Fibroblast of mammary gland (primary cell): ENCODE measurements around the gene TMEM35B.

Experiments used
- DNase-seq: peaks from one replicate; pipeline ENCODE4 v3.0.0-alpha.2; 2010; ENCODE audit warnings: low read depth
- H3K4me3 ChIP-seq: 2 replicates; pipeline ENCODE4 v1.5.1; 2011; ENCODE audit warnings: low read depth, mild to moderate bottlenecking, low read length, moderate library complexity; ENCODE audit not compliant: control insufficient read depth
- TF ChIP-seq, protein P1 (sequence below): conservative IDR thresholded peaks from 2 replicates; pipeline ENCODE4 v1.5.1; 2011; ENCODE audit warnings: low read depth, low read length, inconsistent platforms; ENCODE audit not compliant: control insufficient read depth, insufficient read depth

Gene TMEM35B

GRCh38 chr1:34977858-34978257 lies 7.3 kb downstream of the TMEM35B start:
- DNase-seq, result no peak

DNA sequence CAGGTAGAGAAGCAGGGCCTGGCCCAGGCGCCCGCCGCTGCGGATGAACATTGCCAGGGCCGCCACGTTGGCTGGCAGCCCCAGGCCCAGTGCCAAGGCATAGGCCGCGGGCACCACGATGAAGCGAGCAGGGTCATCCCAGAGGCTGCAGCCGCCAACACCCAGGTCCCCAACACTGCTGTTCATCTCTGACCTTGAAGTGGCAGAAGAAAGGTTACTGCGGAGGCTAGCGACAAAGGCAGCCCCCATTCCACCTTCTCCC lies 8.0 kb downstream of the TMEM35B start:
- TF ChIP-seq, protein P1, sequence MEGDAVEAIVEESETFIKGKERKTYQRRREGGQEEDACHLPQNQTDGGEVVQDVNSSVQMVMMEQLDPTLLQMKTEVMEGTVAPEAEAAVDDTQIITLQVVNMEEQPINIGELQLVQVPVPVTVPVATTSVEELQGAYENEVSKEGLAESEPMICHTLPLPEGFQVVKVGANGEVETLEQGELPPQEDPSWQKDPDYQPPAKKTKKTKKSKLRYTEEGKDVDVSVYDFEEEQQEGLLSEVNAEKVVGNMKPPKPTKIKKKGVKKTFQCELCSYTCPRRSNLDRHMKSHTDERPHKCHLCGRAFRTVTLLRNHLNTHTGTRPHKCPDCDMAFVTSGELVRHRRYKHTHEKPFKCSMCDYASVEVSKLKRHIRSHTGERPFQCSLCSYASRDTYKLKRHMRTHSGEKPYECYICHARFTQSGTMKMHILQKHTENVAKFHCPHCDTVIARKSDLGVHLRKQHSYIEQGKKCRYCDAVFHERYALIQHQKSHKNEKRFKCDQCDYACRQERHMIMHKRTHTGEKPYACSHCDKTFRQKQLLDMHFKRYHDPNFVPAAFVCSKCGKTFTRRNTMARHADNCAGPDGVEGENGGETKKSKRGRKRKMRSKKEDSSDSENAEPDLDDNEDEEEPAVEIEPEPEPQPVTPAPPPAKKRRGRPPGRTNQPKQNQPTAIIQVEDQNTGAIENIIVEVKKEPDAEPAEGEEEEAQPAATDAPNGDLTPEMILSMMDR, result no peak
- DNase-seq, result no peak
- H3K4me3 ChIP-seq, result no peak overlapping the region

More at GRCh38 chr1:34977858-34978257, 7.3 kb downstream of the TMEM35B start:
- H3K4me3 ChIP-seq, result no peak overlapping the region
- TF ChIP-seq, protein P1, result no peak

DNA sequence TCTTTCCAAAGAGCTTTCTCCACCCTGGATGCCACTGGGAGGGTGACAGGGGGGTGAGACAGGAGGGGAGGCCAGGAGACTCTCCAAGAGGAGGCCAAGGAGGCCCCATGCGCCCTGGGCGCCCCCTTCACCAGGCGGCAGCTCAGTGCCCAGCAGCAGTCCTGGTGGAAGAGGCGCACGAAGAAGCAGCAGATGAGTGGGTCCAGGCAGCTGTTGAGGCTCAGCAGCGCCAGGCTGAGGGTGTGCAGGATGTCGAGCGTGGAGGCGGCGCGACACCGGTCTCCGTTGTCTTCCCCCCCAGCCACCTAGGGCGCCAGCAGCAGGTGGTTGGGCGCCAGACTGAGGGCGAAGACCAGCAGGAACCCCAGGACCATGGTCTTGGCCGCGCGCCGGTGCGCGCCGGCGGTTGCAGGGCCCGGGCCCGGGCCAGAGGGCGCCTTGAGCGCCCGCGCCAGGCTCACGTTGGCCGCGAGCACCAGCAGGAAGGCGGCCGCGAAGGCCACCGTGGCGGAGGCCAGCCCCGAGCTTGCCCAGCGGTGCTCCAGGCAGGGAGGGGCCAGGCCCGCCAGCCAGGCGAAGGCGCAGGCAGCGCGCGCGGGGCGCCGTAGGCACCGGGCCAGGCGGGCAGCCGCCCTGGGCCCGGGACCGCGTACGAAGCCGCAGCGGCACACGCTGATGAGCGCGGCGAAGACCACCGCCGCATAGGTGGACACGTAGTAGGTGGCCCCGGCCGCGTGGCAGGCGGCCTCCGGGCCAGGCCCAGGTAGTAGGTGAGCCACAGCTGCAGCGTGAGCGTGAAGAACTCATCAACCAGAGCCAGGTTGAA lies 8.6 kb downstream of the TMEM35B start:
- DNase-seq, result no peak
- no peak overlapping the region for H3K4me3 ChIP-seq
- TF ChIP-seq, protein P1, result no peak

DNA sequence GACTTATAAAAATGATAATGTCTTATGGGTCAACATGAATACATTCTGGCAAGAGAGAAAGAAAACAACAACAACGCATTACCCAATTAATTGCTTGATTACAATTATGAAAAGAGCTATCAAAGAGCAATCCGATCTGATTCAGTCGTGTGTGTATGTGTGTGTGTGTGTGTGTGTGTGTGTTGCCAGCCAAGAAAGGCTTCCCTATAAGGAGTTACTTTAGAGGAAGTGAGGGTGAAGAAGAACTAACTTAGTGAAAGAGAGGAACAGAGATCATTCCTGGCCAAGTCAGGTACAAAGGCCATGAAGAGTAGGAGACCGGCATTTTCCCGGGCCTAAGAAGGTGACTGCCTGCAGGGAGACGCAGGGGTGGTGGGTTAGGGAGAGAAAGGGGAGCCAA lies 9.4 kb downstream of the TMEM35B start:
- no peak for DNase-seq
- TF ChIP-seq, protein P1, result no peak
- H3K4me3 ChIP-seq, result no peak overlapping the region

- no peak overlapping the region for H3K4me3 ChIP-seq
- no peak for DNase-seq
- TF ChIP-seq, protein P1, result no peak
These were observed 9.8 kb downstream of the TMEM35B start for GRCh38 chr1:34975338-34975737.

GRCh38 chr1:34974626-34975025 lies 10.5 kb downstream of the TMEM35B start:
- DNase-seq, result no peak
- TF ChIP-seq, protein P1, result no peak
- H3K4me3 ChIP-seq, result no peak overlapping the region

- H3K4me3 ChIP-seq, result no peak overlapping the region
- TF ChIP-seq, protein P1, result no peak
- peak; percentile 31 for DNase-seq
These were observed 11.8 kb downstream of the TMEM35B start for GRCh38 chr1:34973326-34973725.
